ENCODE measurements around the gene MBTD1.

DNA sequence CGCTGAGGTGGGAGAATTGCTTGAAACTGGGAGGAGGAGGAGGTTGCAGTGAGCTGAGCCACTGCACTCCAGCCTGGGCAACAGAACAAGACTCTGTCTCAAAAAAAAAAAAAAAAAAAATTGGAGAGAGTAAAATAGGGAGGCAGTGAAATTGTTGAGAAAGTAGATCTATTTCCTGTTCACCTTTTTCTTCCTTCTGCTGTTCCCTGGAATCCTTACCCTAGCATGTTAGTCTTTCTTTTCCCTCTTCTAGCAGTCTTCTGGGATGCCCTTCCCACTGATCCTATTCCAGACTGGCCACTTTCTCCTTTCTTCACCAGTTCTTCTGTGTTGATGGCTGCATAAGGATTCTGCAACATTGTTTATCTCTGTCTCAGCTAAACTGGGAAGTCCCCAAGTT, 90.5 kb downstream of the MBTD1 start:
- TF ChIP-seq EZH2 (IDR thresholded peaks at IDR 0.05; ENCODE audit: borderline replicate concordance) = no peak
- TF ChIP-seq CTCF (IDR thresholded peaks at IDR 0.05; ENCODE audit: poor library complexity) = no peak
- no peak for TF ChIP-seq EZH2phosphoT487 (IDR thresholded peaks at IDR 0.05; ENCODE audit: low read depth, severe bottlenecking, unreplicated experiment)

All from hepatocyte (in vitro differentiated cells).